DND-41 (cell line): ENCODE measurements around the gene VCP.

Source experiments
- ATAC-seq: fragments of 200-7000 bp; cut with Tn5 transposase; 3 replicates; pipeline ENCODE4 v1.9.1; 2021; ENCODE audit warnings: low read depth; ENCODE audit not compliant: insufficient read depth
- DNase-seq: peaks from one replicate; pipeline ENCODE4 v3.0.0-alpha.2; 2020
- H2AFZ ChIP-seq: 2 replicates; pipeline ENCODE4 v1.6.0; 2012; ENCODE audit warnings: low read depth, low read length
- H3K27ac ChIP-seq: 2 replicates; pipeline ENCODE4 v1.5.1; 2012; ENCODE audit warnings: low read length, inconsistent platforms
- H3K27me3 ChIP-seq: fragments of 200-600 bp; sonication (generic); 2 replicates; pipeline ENCODE4 v1.6.0; 2012; ENCODE audit warnings: low read length, mild to moderate bottlenecking, inconsistent platforms; ENCODE audit not compliant: insufficient read depth, poor library complexity
- H3K36me3 ChIP-seq: 2 replicates; pipeline ENCODE4 v1.5.1; 2012; ENCODE audit warnings: low read length, inconsistent platforms; ENCODE audit not compliant: insufficient read depth
- H3K4me1 ChIP-seq: 2 replicates; pipeline ENCODE4 v1.5.1; 2012; ENCODE audit warnings: mild to moderate bottlenecking, low read length; ENCODE audit not compliant: insufficient read depth
- H3K4me2 ChIP-seq: 2 replicates; pipeline ENCODE4 v1.6.0; 2012; ENCODE audit warnings: mild to moderate bottlenecking, moderate library complexity, low read length, inconsistent platforms; ENCODE audit not compliant: insufficient read depth
- H3K4me3 ChIP-seq, 2 experiments: fragments of 200-600 bp in 1 of 2; shearing (Covaris generic) in 1 of 2; 2 replicates each; pipeline ENCODE4 v1.5.1; 2012 to 2016; ENCODE audit warnings: inconsistent platforms in 2 of 2, low read length in 2 of 2, mild to moderate bottlenecking in 2 of 2, low read depth in 1 of 2, moderate library complexity in 1 of 2
- H3K79me2 ChIP-seq: 2 replicates; pipeline ENCODE4 v1.6.0; 2012; ENCODE audit warnings: low read length, inconsistent platforms; ENCODE audit not compliant: insufficient read depth
- H3K9ac ChIP-seq: 2 replicates; pipeline ENCODE4 v1.6.0; 2012; ENCODE audit warnings: low read depth, mild to moderate bottlenecking, inconsistent platforms, low read length, moderate library complexity
- H3K9me3 ChIP-seq: 2 replicates; pipeline ENCODE4 v1.5.1; 2012; ENCODE audit warnings: low read length, moderate library complexity, mild to moderate bottlenecking, inconsistent platforms; ENCODE audit not compliant: insufficient read depth, severe bottlenecking
- H4K20me1 ChIP-seq: 2 replicates; pipeline ENCODE4 v1.6.0; 2012; ENCODE audit warnings: low read length; ENCODE audit not compliant: insufficient read depth
- EZH2 ChIP-seq: IDR thresholded peaks from 3 replicates; pipeline ENCODE4 v1.6.1; 2012; ENCODE audit warnings: borderline replicate concordance, low read depth, mild to moderate bottlenecking, moderate library complexity, low read length, inconsistent platforms; ENCODE audit not compliant: severe bottlenecking
- TF ChIP-seq, protein P1 (sequence below): IDR thresholded peaks from 2 replicates; pipeline ENCODE4 v1.5.1; 2012; ENCODE audit warnings: borderline replicate concordance, low read length, moderate library complexity, mild to moderate bottlenecking; ENCODE audit not compliant: poor library complexity, severe bottlenecking; ENCODE audit errors: extremely low read depth

Gene VCP

GRCh38 chr9:35078066-35078465 is 5.6 kb upstream of the VCP start:
- TF ChIP-seq, protein P1, sequence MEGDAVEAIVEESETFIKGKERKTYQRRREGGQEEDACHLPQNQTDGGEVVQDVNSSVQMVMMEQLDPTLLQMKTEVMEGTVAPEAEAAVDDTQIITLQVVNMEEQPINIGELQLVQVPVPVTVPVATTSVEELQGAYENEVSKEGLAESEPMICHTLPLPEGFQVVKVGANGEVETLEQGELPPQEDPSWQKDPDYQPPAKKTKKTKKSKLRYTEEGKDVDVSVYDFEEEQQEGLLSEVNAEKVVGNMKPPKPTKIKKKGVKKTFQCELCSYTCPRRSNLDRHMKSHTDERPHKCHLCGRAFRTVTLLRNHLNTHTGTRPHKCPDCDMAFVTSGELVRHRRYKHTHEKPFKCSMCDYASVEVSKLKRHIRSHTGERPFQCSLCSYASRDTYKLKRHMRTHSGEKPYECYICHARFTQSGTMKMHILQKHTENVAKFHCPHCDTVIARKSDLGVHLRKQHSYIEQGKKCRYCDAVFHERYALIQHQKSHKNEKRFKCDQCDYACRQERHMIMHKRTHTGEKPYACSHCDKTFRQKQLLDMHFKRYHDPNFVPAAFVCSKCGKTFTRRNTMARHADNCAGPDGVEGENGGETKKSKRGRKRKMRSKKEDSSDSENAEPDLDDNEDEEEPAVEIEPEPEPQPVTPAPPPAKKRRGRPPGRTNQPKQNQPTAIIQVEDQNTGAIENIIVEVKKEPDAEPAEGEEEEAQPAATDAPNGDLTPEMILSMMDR: no peak
- no peak for TF ChIP-seq EZH2
- peak overlapping the region; percentile 91 for H3K4me2 ChIP-seq
- no peaks in the 10 kb centered on the region for H3K9me3 ChIP-seq
- H3K4me3 ChIP-seq: peak overlapping the region; percentile 51 to 73; a peak in 3 of 4 replicates
- H4K20me1 ChIP-seq: peaks cover 19% of the 10 kb centered on the region
- H3K79me2 ChIP-seq: peaks cover 42% of the 10 kb centered on the region
- H2AFZ ChIP-seq: no peak overlapping the region
- peaks cover 57% of the 10 kb centered on the region for H3K4me1 ChIP-seq
- H3K27me3 ChIP-seq: no peaks in the 10 kb centered on the region
- H3K9ac ChIP-seq: peak overlapping the region; percentile 76
- H3K36me3 ChIP-seq: peaks cover 50% of the 10 kb centered on the region
- no peak for DNase-seq
- peak overlapping the region; percentile 95 for H3K27ac ChIP-seq
- ATAC-seq: no peak

DNA sequence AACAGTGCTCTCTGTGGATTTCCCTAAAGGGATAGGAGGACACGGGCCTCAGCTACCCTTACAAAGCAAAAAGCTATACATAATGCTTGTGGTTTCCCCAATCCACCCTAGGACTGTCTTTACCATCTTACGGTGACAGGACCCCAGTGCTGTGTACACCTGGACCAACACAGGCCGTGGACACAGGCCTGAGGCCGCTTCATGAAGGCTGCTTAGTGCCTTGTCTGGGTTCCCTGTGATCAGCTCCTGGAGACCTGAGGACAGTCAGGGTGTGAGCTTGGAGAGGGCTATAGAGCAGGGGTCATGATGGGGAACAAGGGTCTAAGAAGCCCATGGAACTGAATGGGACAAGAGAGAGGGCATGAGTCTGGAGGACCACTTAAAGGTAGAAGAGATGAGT is 4.4 kb upstream of the VCP start:
- TF ChIP-seq EZH2: no peak
- Histone ChIP-seq H3K36me3 (peaks cover 55% of the 10 kb centered on the region), H3K9me3 (no peaks in the 10 kb centered on the region), H3K9ac (peak overlapping the region; percentile 76; the same call in 1 of the 2 replicates), H3K27ac (no peak overlapping the region), H4K20me1 (peaks cover 21% of the 10 kb centered on the region), H3K4me3 (peak overlapping the region in 1 of 2 experiments; percentile 35; a peak in 2 of 4 replicates), H3K27me3 (no peaks in the 10 kb centered on the region), H3K4me1 (peaks cover 62% of the 10 kb centered on the region), H3K4me2 (peak overlapping the region; percentile 91; the same call in 1 of the 2 replicates), H2AFZ (no peak overlapping the region), H3K79me2 (peaks cover 47% of the 10 kb centered on the region)
- ATAC-seq (no peak), DNase-seq (no peak)

DNA sequence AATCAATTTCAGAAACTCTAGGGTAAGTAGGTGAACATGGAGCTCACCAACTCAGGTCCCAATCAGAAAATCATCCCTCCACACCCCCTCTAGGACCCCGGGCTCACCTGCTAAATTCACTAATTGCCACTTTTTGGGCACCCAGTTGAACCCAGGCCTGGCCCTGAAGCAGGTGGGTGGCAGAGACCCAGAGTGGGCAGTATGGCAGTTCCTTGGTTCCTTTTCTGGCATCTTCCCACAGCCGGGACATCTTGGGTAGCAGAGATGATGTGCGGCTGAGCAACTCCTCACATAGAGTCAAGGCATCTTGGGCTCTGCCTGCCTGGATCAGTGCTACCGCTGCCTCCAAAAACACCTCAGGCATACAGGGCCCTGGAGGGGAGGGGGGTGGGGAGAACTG is 2.9 kb upstream of the VCP start:
- Histone ChIP-seq H3K9ac (no peak overlapping the region), H3K4me3 (no peak overlapping the region), H2AFZ (no peak overlapping the region), H3K9me3 (no peaks in the 10 kb centered on the region), H3K27me3 (no peaks in the 10 kb centered on the region), H3K79me2 (peaks cover 62% of the 10 kb centered on the region), H3K4me1 (peaks cover 62% of the 10 kb centered on the region), H3K4me2 (no peak overlapping the region), H4K20me1 (peaks cover 36% of the 10 kb centered on the region), H3K27ac (no peak overlapping the region), H3K36me3 (peaks cover 63% of the 10 kb centered on the region)
- DNase-seq: no peak
- ATAC-seq: no peak
- TF ChIP-seq EZH2: no peak
- TF ChIP-seq, protein P1: no peak

DNA sequence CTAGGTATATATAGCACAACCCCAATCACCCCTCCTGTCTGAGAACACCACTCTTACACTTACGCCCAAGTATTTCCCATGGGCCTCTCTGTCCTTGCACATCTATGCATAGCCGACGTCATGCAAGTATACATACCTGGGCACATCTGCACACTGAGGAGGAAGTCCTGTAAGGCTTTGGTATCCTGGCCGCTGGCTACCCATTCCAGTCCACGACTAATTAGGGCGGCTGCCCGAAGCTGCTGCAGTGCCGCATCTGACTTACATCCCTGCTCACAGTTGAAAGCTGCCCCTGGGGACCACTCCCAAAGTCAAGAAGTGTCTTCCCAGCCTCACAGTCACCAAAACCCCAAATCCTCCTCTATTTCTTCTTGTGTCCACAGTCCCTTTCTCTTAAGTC is 2.4 kb upstream of the VCP start:
- Histone ChIP-seq H3K9me3 (no peaks in the 10 kb centered on the region), H3K27ac (no peak overlapping the region), H4K20me1 (peaks cover 41% of the 10 kb centered on the region), H3K36me3 (peaks cover 69% of the 10 kb centered on the region), H2AFZ (no peak overlapping the region), H3K4me2 (no peak overlapping the region), H3K9ac (no peak overlapping the region), H3K4me3 (no peak overlapping the region), H3K79me2 (peaks cover 68% of the 10 kb centered on the region), H3K27me3 (no peaks in the 10 kb centered on the region), H3K4me1 (peaks cover 66% of the 10 kb centered on the region)
- no peak for TF ChIP-seq EZH2
- TF ChIP-seq, protein P1: no peak
- no peak for DNase-seq
- no peak for ATAC-seq
